Endometrial microvascular endothelial cells (primary cell): ENCODE measurements around the gene CHTOP. TPM values are rescaled to one million over a fixed set of nuclear protein-coding genes. Genes with fewer than 3 reads are reported as not detected.

Experiments
- in situ Hi-C: cut with HindIII; loops from 2 replicates; pipeline ENCODE4 v1.10.0; 2017; ENCODE audit warnings: low sequenced_read_pairs, low pct_unique_long_range_greater_than_20kb; ENCODE audit errors: inconsistent ontology term
- total RNA-seq: library from RNA; depleted of rRNA; stranded (reverse); fragments of >200 nt; gene quantifications from one replicate; pipeline ENCODE4 v1.2.3, GENCODE V29; 2015; ENCODE audit errors: inconsistent ontology term

Gene CHTOP
- total RNA-seq, 1 donor from 2014 or later = 28.2 TPM

- in situ Hi-C loops = no loop called here
Measured at GRCh38 chr1:153677718-153678518, 44.1 kb downstream of the CHTOP start.

GRCh38 chr1:153678519-153679336 lies 44.9 kb downstream of the CHTOP start, which contains the start of gene NPR1:
Gene NPR1, plus strand, starts transcription at chr1:153678688. Its CDS starts 421 bp downstream, at chr1:153679109.
- in situ Hi-C loops = no loop called here

GRCh38 chr1:153679337-153680119 lies 45.7 kb downstream of the CHTOP start:
- in situ Hi-C loops = no loop called here

- in situ Hi-C loops = no loop called here
Measured at GRCh38 chr1:153680120-153680403, 46.2 kb downstream of the CHTOP start.

GRCh38 chr1:153682730-153683129 lies 48.9 kb downstream of the CHTOP start:
- in situ Hi-C loops = no loop called here

- in situ Hi-C loops = no loop called here
Measured at GRCh38 chr1:153683854-153684253, 50.0 kb downstream of the CHTOP start.

- in situ Hi-C loops = no loop called here
Measured at GRCh38 chr1:153684892-153685291, 51.0 kb downstream of the CHTOP start.

- in situ Hi-C loops = no loop called here
Measured at GRCh38 chr1:153685544-153686340, 51.9 kb downstream of the CHTOP start.

GRCh38 chr1:153687346-153688125 lies 53.7 kb downstream of the CHTOP start:
- in situ Hi-C loops = no loop called here

GRCh38 chr1:153688276-153688675 lies 54.4 kb downstream of the CHTOP start:
- in situ Hi-C loops = no loop called here

GRCh38 chr1:153688736-153689328 lies 55.0 kb downstream of the CHTOP start:
- in situ Hi-C loops = no loop called here

- in situ Hi-C loops = no loop called here
Measured at GRCh38 chr1:153693466-153693865, 59.6 kb downstream of the CHTOP start.

Other genes starting within 250 kb of the CHTOP start
- gene S100A8, start 243.0 kb upstream of the CHTOP start, total RNA-seq = not detected
- gene S100A7A, start 217.5 kb upstream of the CHTOP start, total RNA-seq = not detected
- gene S100A7, start 173.4 kb upstream of the CHTOP start, total RNA-seq = not detected
- 690 TPM for gene S100A6, start 98.1 kb upstream of the CHTOP start, total RNA-seq
- gene S100A5, start 93.1 kb upstream of the CHTOP start, total RNA-seq = not detected
- 9.4 TPM for gene S100A4, start 88.3 kb upstream of the CHTOP start, total RNA-seq
- 3.7 TPM for gene S100A3, start 84.8 kb upstream of the CHTOP start, total RNA-seq
- gene S100A2, start 68.2 kb upstream of the CHTOP start, total RNA-seq = 3.5 TPM
- gene S100A16, start 20.9 kb upstream of the CHTOP start, total RNA-seq = 892 TPM
- gene S100A14, start 17.7 kb upstream of the CHTOP start, total RNA-seq = not detected
- 75.1 TPM for gene S100A13, start 6.6 kb upstream of the CHTOP start, total RNA-seq
- gene S100A1, start 5.6 kb upstream of the CHTOP start, total RNA-seq = not detected
- 68.6 TPM for gene SNAPIN, start 24.6 kb downstream of the CHTOP start, total RNA-seq
- 320 TPM for gene ILF2, start 36.9 kb downstream of the CHTOP start, total RNA-seq
- gene NPR1, start 44.6 kb downstream of the CHTOP start, total RNA-seq = 2.6 TPM
- gene INTS3, start 94.0 kb downstream of the CHTOP start, total RNA-seq = 21.0 TPM
- 18.0 TPM for gene SLC27A3, start 141.3 kb downstream of the CHTOP start, total RNA-seq